Muscle layer of colon (tissue), 2 donors: ENCODE data around the gene RC3H1.
"Not testable (repeated sequence)": the region's sequence is repeated elsewhere in the genome, so short reads cannot be mapped to it uniquely, and the experiment has no call there.

Source experiments
- H3K27ac ChIP-seq: one replicate; pipeline ENCODE4 v1.7.0; 2013; ENCODE audit warnings: low read depth, mild to moderate bottlenecking, low read length, moderate library complexity
- H3K27me3 ChIP-seq, 2 donors: one replicate each; pipeline ENCODE4 v1.7.0; 2013; ENCODE audit warnings: low read length in 2 of 2, mild to moderate bottlenecking in 2 of 2; ENCODE audit not compliant: insufficient read depth in 2 of 2, control insufficient read depth in 1 of 2
- H3K36me3 ChIP-seq: one replicate; pipeline ENCODE4 v1.7.0; 2013; ENCODE audit warnings: mild to moderate bottlenecking, low read length; ENCODE audit not compliant: insufficient read depth
- H3K4me1 ChIP-seq: one replicate; pipeline ENCODE4 v1.7.0; 2013; ENCODE audit warnings: mild to moderate bottlenecking, low read length; ENCODE audit not compliant: insufficient read depth
- H3K4me3 ChIP-seq, 2 donors: one replicate each; pipeline ENCODE4 v1.7.0; 2013; ENCODE audit warnings: low read length in 2 of 2, low read depth in 1 of 2, mild to moderate bottlenecking in 1 of 2, moderate library complexity in 1 of 2
- H3K9ac ChIP-seq: one replicate; pipeline ENCODE4 v1.7.0; 2013; ENCODE audit warnings: low read length
- H3K9me3 ChIP-seq: one replicate; pipeline ENCODE4 v1.7.0; 2013; ENCODE audit warnings: mild to moderate bottlenecking, low read length
- donor health status: abdominal sarcoma.
- donor health status: Adenocarcinoma of cecum.

The RC3H1 gene

DNA sequence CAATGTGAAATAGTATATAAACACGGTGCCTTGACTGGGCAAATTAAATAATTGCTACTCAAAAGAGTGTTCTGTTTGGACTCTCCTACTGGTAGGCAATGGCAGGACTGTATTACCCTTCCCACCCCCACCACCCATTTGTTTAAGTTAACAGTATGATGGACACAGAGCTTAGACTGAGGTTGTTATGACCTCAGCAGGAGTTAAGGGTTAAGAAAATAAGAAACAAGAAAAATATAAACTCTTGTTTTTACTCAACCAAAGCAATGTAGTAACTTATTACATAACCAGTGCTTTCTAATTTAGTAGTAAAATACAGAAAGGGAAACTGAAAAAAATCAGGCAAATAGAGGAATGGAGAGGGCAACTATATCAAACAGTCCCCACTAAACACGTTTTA lies 85.1 kb downstream of the RC3H1 start:
- Histone ChIP-seq H3K27ac (no peak overlapping the region), H3K27me3 (no peaks in the 10 kb centered on the region), H3K36me3 (peaks cover 32% of the 10 kb centered on the region), H3K4me1 (no peaks in the 10 kb centered on the region), H3K9ac (no peak overlapping the region), H3K4me3 (no peak overlapping the region), H3K9me3 (no peaks in the 10 kb centered on the region)

DNA sequence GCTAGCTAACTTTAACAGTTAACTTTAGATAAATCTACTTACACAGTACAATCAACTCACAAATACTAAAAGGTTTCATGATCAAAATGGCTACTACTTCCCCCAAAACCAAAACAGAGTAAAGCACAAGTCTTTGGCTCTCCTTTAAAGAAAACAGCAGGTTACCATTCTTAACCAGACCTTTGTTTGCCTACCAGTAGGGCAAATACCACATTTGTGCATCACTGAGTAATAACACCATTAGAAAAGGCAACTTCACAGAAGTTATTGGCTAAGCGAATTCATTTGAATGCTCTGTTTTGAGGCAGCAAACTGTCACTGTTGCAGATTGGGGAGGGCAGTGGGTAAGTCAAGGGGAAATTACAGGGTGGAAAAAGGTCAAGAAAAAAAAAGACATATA lies 87.7 kb downstream of the RC3H1 start:
- H3K27ac ChIP-seq: no peak overlapping the region
- no peaks in the 10 kb centered on the region for H3K4me1 ChIP-seq
- no peaks in the 10 kb centered on the region for H3K27me3 ChIP-seq
- no peaks in the 10 kb centered on the region for H3K9me3 ChIP-seq
- no peak overlapping the region for H3K4me3 ChIP-seq
- no peak overlapping the region for H3K9ac ChIP-seq
- H3K36me3 ChIP-seq: peaks cover 17% of the 10 kb centered on the region

DNA sequence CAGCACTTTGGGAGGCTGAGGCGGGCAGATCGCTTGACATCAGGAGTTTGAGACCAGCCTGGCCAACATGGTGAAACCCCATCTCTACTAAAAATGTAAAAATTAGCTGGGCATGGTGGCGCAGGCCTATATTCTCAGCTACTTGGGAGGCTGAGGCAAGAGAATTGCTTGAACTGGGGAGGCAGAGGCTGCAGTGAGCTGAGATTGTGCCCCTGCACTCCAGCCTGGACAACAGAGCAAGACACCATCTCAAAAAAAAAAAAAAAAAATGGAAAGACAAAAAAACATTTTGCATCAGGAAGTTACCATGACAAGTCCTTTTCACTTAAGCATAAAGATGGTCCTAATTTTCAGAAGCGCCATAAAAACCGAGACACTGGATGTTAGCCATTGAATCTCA lies 91.6 kb downstream of the RC3H1 start:
- not testable (repeated sequence) for H3K9ac ChIP-seq, H3K27me3 ChIP-seq, H3K4me1 ChIP-seq, H3K27ac ChIP-seq, H3K9me3 ChIP-seq, H3K4me3 ChIP-seq
- H3K36me3 ChIP-seq: peaks cover 11% of the 10 kb centered on the region

DNA sequence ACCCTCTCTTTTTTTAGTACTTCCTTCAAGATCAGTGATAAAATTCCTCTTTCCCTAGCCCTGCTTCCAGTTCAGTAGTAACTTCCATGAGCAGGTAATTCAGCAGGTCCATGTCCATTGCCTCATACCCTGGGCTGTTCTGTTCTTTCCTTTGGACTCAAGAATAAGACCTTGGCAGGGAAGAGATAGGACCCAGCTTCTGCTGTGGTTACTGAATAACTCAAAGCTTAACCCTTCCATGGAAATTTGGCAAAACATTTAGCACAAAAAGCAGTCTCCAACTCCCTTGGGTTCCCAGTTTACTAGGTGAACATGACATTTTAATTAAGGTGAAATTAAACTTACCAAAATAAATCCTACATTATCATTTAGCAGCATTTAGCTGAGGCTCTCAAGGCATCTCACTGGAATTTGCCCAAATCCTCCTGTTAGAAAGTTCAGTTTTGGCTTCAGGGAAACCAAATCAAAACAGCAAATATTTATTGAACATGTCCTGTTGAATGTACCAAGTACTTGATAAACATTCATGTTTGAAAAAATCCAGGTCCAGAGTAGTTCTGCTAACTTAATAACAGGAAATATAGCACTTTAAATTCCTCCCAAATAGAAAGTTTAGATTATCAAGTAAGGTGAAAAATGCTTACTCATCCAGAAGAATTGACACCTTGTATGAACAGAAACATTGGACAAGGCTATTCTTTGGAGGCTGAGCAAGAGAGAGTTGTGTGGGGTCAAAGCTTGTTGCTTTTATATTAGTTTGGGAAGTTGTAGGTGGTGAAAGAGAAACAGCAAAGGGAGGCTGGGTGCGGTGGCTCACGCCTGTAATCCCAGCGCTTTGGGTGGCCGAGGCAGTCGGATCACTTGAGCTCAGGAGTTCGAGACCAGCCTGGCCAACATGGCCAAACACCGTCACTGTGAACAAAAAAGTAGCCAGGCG lies 96.6 kb downstream of the RC3H1 start:
- Histone ChIP-seq H3K9ac (no peak overlapping the region), H3K4me3 (no peak overlapping the region), H3K9me3 (no peaks in the 10 kb centered on the region), H3K36me3 (no peaks in the 10 kb centered on the region), H3K4me1 (no peaks in the 10 kb centered on the region), H3K27ac (no peak overlapping the region), H3K27me3 (no peaks in the 10 kb centered on the region)

DNA sequence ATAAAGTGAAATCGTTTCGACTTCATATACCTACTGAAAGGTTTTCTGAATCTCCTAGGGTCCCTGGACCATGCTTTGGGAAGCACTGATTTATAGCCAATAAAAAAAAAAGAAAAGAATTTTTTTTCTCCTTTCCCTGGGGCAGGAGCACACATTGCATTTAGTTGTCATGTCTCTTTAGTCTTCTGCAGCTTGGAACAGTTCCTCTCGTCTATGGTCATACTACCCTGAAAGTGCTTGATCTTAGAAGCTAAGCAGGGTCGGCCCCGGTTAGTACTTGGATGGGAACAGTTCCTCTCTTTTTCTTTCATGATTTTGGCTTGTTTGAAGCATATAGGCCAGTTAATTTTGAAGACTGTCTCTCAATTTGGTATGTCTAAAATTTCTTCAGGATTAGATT lies 101.3 kb downstream of the RC3H1 start:
- no peak overlapping the region for H3K4me3 ChIP-seq
- H3K27ac ChIP-seq: no peak overlapping the region
- no peaks in the 10 kb centered on the region for H3K27me3 ChIP-seq
- no peaks in the 10 kb centered on the region for H3K4me1 ChIP-seq
- no peaks in the 10 kb centered on the region for H3K36me3 ChIP-seq
- no peaks in the 10 kb centered on the region for H3K9me3 ChIP-seq
- no peak overlapping the region for H3K9ac ChIP-seq

DNA sequence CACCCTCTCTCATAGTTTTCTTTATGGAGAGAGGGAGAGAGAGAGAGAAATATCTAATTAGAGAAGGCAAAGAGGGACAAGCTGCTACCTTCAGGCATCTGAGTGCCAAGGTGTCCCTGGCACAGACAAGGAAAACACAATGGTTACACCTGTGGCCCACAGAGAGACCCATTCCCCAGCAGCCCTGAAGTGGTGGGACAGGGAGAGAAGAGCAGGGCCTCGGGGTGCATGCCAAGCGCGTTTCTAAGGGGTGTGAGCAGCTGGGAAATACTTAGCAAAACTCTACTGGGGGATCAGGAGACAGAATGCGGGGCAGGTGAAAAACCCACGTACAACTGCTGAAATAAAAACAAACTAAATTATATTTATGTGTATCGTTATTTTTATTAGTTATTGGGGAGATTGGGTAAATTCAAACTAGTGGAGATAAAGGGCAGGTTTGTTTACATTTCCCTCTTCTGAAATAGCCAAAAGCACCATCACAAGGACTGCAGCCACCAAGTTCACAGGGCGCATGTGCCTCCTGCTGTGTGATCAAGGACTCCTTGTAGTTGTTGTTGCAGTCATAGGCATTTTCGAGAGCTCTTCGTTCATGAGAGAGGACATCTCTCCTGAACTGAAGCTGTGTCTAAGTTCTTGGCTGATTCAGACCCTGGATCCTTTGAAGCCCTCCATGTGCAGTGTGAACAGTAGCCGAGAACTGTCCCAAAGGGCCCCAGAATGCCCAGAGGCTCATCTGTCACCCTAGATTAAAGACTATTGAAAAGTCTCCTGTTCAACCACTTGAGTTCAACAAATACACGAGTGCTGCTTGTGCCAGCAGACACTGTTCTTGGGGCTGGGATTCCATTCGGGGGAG lies 104.3 kb downstream of the RC3H1 start:
- no peaks in the 10 kb centered on the region for H3K36me3 ChIP-seq
- no peaks in the 10 kb centered on the region for H3K9me3 ChIP-seq
- H3K27me3 ChIP-seq: no peaks in the 10 kb centered on the region
- no peaks in the 10 kb centered on the region for H3K4me1 ChIP-seq
- no peak overlapping the region for H3K4me3 ChIP-seq
- no peak overlapping the region for H3K9ac ChIP-seq
- no peak overlapping the region for H3K27ac ChIP-seq

DNA sequence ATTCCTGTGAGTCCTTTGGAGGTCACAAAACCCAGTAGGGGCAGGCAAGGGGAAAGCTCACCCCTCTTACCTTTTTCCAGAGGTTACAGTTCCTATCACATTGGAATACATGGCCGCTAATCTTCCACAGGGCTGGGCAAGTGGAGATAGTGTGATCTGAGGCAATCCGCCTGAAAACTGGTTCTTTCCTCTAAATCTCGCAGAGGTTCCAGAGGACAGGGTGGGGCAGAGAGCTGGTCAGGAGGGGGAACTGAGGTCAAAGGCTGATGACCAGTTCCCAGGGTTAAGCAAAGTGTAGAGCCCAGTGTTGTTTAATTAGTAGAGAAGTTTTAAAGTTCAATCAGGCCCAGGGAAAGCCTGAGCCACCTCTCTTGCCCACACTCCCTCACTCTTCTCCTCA lies 105.0 kb downstream of the RC3H1 start, which contains the start of gene SERPINC1:
TSS of gene SERPINC1 (minus strand) at position 179 of the 400 bp plus-strand sequence. CDS start at position 111, 68 bp downstream.
- no peak within 1 kb of the TSS for H3K4me3 ChIP-seq
- H3K36me3 ChIP-seq: no peaks in the 10 kb centered on the region

DNA sequence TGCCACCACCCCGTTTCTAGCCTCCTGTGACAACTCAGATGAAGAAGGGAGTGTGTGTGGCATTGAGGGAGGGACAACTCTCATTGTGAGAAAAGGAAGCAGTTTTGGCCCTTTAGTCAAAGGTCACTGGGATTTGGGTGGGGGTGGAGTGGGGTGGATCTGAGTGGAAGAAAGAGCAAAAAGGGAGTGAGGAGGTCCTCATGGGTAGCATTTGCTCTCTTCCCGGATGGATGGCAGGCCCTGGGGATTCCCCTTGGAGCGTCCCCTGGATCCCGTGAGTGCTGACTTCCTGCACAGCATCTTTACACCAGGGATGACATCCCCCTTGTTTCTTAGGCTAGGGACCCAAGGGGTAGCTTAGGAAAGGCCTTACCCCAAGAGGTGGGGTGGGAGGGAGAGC lies 105.5 kb downstream of the RC3H1 start:
- no peaks in the 10 kb centered on the region for H3K27me3 ChIP-seq
- no peaks in the 10 kb centered on the region for H3K9me3 ChIP-seq
- no peaks in the 10 kb centered on the region for H3K4me1 ChIP-seq
- H3K27ac ChIP-seq: no peak overlapping the region
- H3K9ac ChIP-seq: no peak overlapping the region
- no peaks in the 10 kb centered on the region for H3K36me3 ChIP-seq
- H3K4me3 ChIP-seq: no peak overlapping the region

More for the DNA sequence above, 105.0 kb downstream of the RC3H1 start, which contains the start of gene SERPINC1:
- H3K9me3 ChIP-seq: no peaks in the 10 kb centered on the region
- no peaks in the 10 kb centered on the region for H3K27me3 ChIP-seq
- H3K27ac ChIP-seq: no peak within 1 kb of the TSS
- no peaks in the 10 kb centered on the region for H3K4me1 ChIP-seq
- H3K9ac ChIP-seq: no peak within 1 kb of the TSS

DNA sequence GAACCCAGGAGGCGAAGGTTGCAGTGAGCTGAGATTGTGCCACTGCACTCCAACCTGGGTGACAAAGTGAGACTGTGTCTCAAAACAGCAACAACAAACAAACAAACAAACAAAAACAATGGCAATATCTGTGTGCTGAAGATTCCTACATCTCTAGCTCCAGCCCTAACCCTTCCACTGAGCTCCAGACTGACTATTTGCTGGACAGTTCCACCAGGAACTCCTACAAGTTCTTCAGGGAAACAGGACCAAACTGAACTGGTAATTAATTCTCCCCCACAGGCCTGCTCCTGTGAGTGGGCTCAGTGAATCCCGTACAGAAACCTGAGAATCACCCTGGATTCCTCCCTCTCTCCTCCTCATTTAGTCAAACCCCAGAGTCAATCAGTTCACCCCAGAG lies 106.6 kb downstream of the RC3H1 start:
- Histone ChIP-seq H3K36me3 (no peaks in the 10 kb centered on the region), H3K27me3 (no peaks in the 10 kb centered on the region), H3K9me3 (no peaks in the 10 kb centered on the region), H3K4me3 (no peak overlapping the region), H3K9ac (no peak overlapping the region), H3K4me1 (no peaks in the 10 kb centered on the region), H3K27ac (no peak overlapping the region)

DNA sequence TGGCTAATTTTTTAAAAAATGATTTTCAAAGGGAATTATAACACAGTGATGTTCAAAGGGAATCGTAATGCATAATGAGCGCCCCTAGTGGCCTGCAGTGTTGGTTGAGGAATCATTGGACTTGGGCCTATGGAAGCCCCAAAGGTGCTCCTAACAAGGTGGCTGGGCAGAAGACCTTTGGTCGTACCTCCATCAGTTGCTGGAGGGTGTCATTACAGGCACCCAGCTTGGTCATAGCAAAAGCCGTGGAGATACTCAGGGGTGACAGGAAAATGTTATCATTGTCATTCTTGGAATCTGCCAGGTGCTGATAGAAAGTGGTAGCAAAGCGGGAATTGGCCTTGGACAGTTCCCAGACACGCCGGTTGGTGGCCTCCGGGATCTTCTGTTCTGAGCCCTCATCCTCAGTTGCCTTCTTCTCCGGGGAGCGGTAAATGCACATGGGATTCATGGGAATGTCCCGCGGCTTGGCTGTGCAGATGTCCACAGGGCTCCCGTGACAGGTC lies 107.7 kb downstream of the RC3H1 start:
- Histone ChIP-seq H3K9me3 (no peaks in the 10 kb centered on the region), H3K36me3 (no peaks in the 10 kb centered on the region), H3K4me1 (no peaks in the 10 kb centered on the region), H3K9ac (no peak overlapping the region), H3K27ac (no peak overlapping the region), H3K4me3 (no peak overlapping the region), H3K27me3 (no peaks in the 10 kb centered on the region)

DNA sequence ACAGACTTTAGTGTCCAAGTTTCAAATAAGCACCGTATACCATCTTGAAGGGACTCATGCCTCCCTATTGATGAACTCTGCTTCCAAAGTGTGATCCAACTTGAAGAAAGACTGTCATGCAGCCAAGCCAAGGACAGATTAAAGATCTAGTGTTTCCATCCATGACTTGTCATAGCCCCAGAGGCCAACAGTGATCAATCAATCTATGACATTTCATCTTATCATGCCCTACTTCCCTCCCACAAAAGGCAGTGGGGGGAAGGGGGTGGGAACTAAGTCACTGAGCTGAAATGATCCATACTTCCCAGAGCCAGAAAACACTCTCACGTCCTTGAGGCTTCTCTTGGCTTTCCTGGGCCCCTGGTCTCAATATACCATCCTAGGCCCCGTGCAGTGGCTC lies 109.0 kb downstream of the RC3H1 start:
- no peaks in the 10 kb centered on the region for H3K4me1 ChIP-seq
- no peaks in the 10 kb centered on the region for H3K36me3 ChIP-seq
- H3K27me3 ChIP-seq: no peaks in the 10 kb centered on the region

More for the DNA sequence above, 109.0 kb downstream of the RC3H1 start:
- no peak overlapping the region for H3K4me3 ChIP-seq
- H3K9ac ChIP-seq: no peak overlapping the region
- H3K9me3 ChIP-seq: no peaks in the 10 kb centered on the region
- H3K27ac ChIP-seq: no peak overlapping the region
